PC-9 (cell line): Measurements from ENCODE around the gene KLRG1. TPM values are rescaled to one million over a fixed set of nuclear protein-coding genes. Genes with fewer than 3 reads are reported as not detected.

Experiments
- BruUV-seq: library from RNA; stranded (reverse); fragments of 400-500 nt; replicated peaks from 2 replicates; lab custom pipeline; 2021; lab: Mats Ljungman, UMichigan
- CTCF ChIA-PET: fragments of 300-600 bp; sonication (Branson Sonifier 250); formaldehyde crosslinking; loops from one replicate; lab custom pipeline; 2022; ENCODE audit warnings: antibody characterized with exemption; lab: Charles Lee
- POLR2A ChIA-PET: fragments of 300-600 bp; sonication (Branson Sonifier 250); formaldehyde crosslinking; loops from one replicate; lab custom pipeline; 2022; ENCODE audit warnings: antibody characterized with exemption; ENCODE audit not compliant: unreplicated experiment; lab: Charles Lee
- DNase-seq, 2 experiments: peaks; one replicate each; pipeline versions ENCODE4 v3.0.0 to v3.0.0-alpha.2; 2015 to 2022; ENCODE audit warnings: mixed read lengths in 1 of 2
- H2AFZ ChIP-seq: fragments of 200-600 bp; sonication (generic); 2 replicates; pipeline ENCODE4 v1.8.1; 2017; ENCODE audit warnings: antibody characterized with exemption
- H3F3A ChIP-seq: fragments of 200-600 bp; sonication (generic); 2 replicates; pipeline ENCODE4 v1.8.1; 2017; ENCODE audit warnings: antibody characterized with exemption, mild to moderate bottlenecking, low read depth; ENCODE audit not compliant: insufficient read depth
- H3K27ac ChIP-seq: fragments of 200-600 bp; sonication (generic); 2 replicates; pipeline ENCODE4 v1.6.1; 2016; ENCODE audit warnings: mixed run types
- H3K27me3 ChIP-seq: fragments of 200-600 bp; sonication (generic); 2 replicates; pipeline ENCODE4 v1.6.1; 2016; ENCODE audit warnings: low read depth, mixed run types; ENCODE audit not compliant: insufficient read depth
- H3K36me3 ChIP-seq: fragments of 200-600 bp; sonication (generic); 2 replicates; pipeline ENCODE4 v1.6.1; 2016; ENCODE audit warnings: low read depth, mixed run types
- H3K4me1 ChIP-seq: fragments of 200-600 bp; sonication (generic); replicated peaks from 2 replicates; pipeline ENCODE4 v1.6.1; 2016; ENCODE audit warnings: mixed run types; ENCODE audit not compliant: insufficient read depth
- H3K4me2 ChIP-seq: fragments of 200-600 bp; sonication (generic); 2 replicates; pipeline ENCODE4 v1.6.1; 2017; ENCODE audit warnings: mixed run types
- H3K4me3 ChIP-seq: fragments of 200-600 bp; sonication (generic); 2 replicates; pipeline ENCODE4 v1.6.1; 2016; ENCODE audit warnings: mixed run types
- H3K79me2 ChIP-seq: fragments of 200-600 bp; sonication (generic); 2 replicates; pipeline ENCODE4 v1.6.1; 2017; ENCODE audit warnings: low read depth, mixed run types
- H3K9me2 ChIP-seq: fragments of 200-600 bp; sonication (generic); 2 replicates; pipeline ENCODE4 v1.8.1; 2017; ENCODE audit warnings: mild to moderate bottlenecking; ENCODE audit not compliant: insufficient read depth
- H3K9me3 ChIP-seq: fragments of 200-600 bp; sonication (generic); 2 replicates; pipeline ENCODE4 v1.8.1; 2016; ENCODE audit warnings: low read depth; ENCODE audit not compliant: insufficient read depth
- H4K20me1 ChIP-seq: fragments of 200-600 bp; sonication (generic); 2 replicates; pipeline ENCODE4 v1.8.1; 2017; ENCODE audit not compliant: insufficient read depth
- CTCF ChIP-seq: fragments of 200-600 bp; sonication (generic); conservative IDR thresholded peaks from 2 replicates; pipeline ENCODE4 v1.6.1; 2017; ENCODE audit warnings: mixed run types, antibody characterized with exemption, mild to moderate bottlenecking, moderate library complexity
- EZH2 ChIP-seq: fragments of 200-600 bp; sonication (generic); IDR thresholded peaks from 2 replicates; pipeline ENCODE4 v1.8.0; 2017; ENCODE audit warnings: antibody characterized with exemption, low read depth
- intact Hi-C: fragments of 100-400 bp; cut with micrococcal nuclease; formaldehyde crosslinking; loops from one replicate; pipeline ENCODE4 v1.10.0; 2022; ENCODE audit not compliant: unreplicated experiment
- total RNA-seq: library from RNA; stranded (reverse); gene quantifications from 2 replicates; pipeline ENCODE4 v1.2.3, GENCODE V29; 2021

Gene KLRG1
- total RNA-seq, 1 experiment from 2014 or later: 0.90 TPM

GRCh38 chr12:8969861-8970411 lies 19.4 kb upstream of the KLRG1 start:
- CTCF ChIA-PET: no interaction called here
- no peak for TF ChIP-seq EZH2
- no peak for TF ChIP-seq CTCF
- H3K36me3 ChIP-seq: no peaks in the 10 kb centered on the region
- no peak overlapping the region for H3K4me2 ChIP-seq
- no peaks in the 10 kb centered on the region for H3K9me2 ChIP-seq
- no peak overlapping the region for H3K27ac ChIP-seq
- H3K9me3 ChIP-seq: 0 out of 2 replicates have a peak, but pooled peaks cover 3% of the 10 kb centered on the region
- no peaks in the 10 kb centered on the region for H4K20me1 ChIP-seq
- POLR2A ChIA-PET: no interaction called here
- H3K27me3 ChIP-seq: no peaks in the 10 kb centered on the region
- no peak for DNase-seq
- H2AFZ ChIP-seq: no peak overlapping the region
- no peaks in the 10 kb centered on the region for H3K4me1 ChIP-seq
- intact Hi-C loops: no loop called here
- no peaks in the 10 kb centered on the region for H3K79me2 ChIP-seq
- BruUV-seq: no TSS peak
- no peak overlapping the region for H3K4me3 ChIP-seq
- H3F3A ChIP-seq: no peaks in the 10 kb centered on the region

- no TSS peak for BruUV-seq
- Histone ChIP-seq H3K79me2 (no peaks in the 10 kb centered on the region), H4K20me1 (no peaks in the 10 kb centered on the region), H3K27ac (no peak overlapping the region), H3K27me3 (no peaks in the 10 kb centered on the region), H3K4me2 (no peak overlapping the region), H3K4me3 (no peak overlapping the region), H2AFZ (no peak overlapping the region), H3K9me2 (no peaks in the 10 kb centered on the region), H3K9me3 (0 out of 2 replicates have a peak, but pooled peaks cover 3% of the 10 kb centered on the region), H3K36me3 (no peaks in the 10 kb centered on the region), H3F3A (no peaks in the 10 kb centered on the region), H3K4me1 (no peaks in the 10 kb centered on the region)
- CTCF ChIA-PET: no interaction called here
- POLR2A ChIA-PET: interaction anchor here (0.6 kb wide), 3 partner anchors 33 to 254 kb away, joined by 3 to 25 read pairs (median 3); no protein-coding TSS in a partner anchor
- no peak for TF ChIP-seq CTCF
- no peak for TF ChIP-seq EZH2
- intact Hi-C loops: no loop called here
- no peak for DNase-seq
Observed at GRCh38 chr12:8970432-8970831, 18.9 kb upstream of the KLRG1 start.

GRCh38 chr12:8980137-8980536 lies 9.2 kb upstream of the KLRG1 start:
- CTCF ChIA-PET: no interaction called here
- Histone ChIP-seq H4K20me1 (no peaks in the 10 kb centered on the region), H3K4me2 (no peak overlapping the region), H2AFZ (no peak overlapping the region), H3K79me2 (no peaks in the 10 kb centered on the region), H3K27ac (no peak overlapping the region), H3K4me3 (no peak overlapping the region), H3K9me3 (no peaks in the 10 kb centered on the region; the same call in 1 of the 2 replicates), H3K9me2 (no peaks in the 10 kb centered on the region), H3K27me3 (no peaks in the 10 kb centered on the region), H3F3A (no peaks in the 10 kb centered on the region), H3K36me3 (no peaks in the 10 kb centered on the region), H3K4me1 (no peaks in the 10 kb centered on the region)
- DNase-seq: no peak
- TF ChIP-seq EZH2: no peak
- no peak for TF ChIP-seq CTCF
- POLR2A ChIA-PET: no interaction called here
- intact Hi-C loops: no loop called here
- no TSS peak for BruUV-seq
